Measurements from ENCODE around the gene BAZ2B. TPM values are rescaled to one million over a fixed set of nuclear protein-coding genes. Genes with fewer than 3 reads are reported as not detected.

The BAZ2B gene
- total RNA-seq, 1 donor from 2014 or later, result 67.7 TPM

GRCh38 chr2:159326569-159327255, 289.6 kb downstream of the BAZ2B start:
- DNase-seq (ENCODE audit: low read depth), result no peak

- no peak for DNase-seq (ENCODE audit: low read depth)
Observed at GRCh38 chr2:159322419-159322818, 293.9 kb downstream of the BAZ2B start.

GRCh38 chr2:159317392-159318088, 298.8 kb downstream of the BAZ2B start:
- no peak for DNase-seq (ENCODE audit: low read depth)

GRCh38 chr2:159307942-159308341, 308.4 kb downstream of the BAZ2B start:
- DNase-seq (ENCODE audit: low read depth), result no peak

- no peak for DNase-seq (ENCODE audit: low read depth)
Observed at GRCh38 chr2:159300586-159300985, 315.8 kb downstream of the BAZ2B start.

GRCh38 chr2:159298967-159299366, 317.4 kb downstream of the BAZ2B start:
- no peak for DNase-seq (ENCODE audit: low read depth)

- no peak for DNase-seq (ENCODE audit: low read depth)
Observed at GRCh38 chr2:159297042-159297707, 319.2 kb downstream of the BAZ2B start.

- no peak for DNase-seq (ENCODE audit: low read depth)
Observed at GRCh38 chr2:159292157-159292556, 324.2 kb downstream of the BAZ2B start.

- DNase-seq (ENCODE audit: low read depth), result peak; percentile 70
Observed at GRCh38 chr2:159290289-159290907, 325.9 kb downstream of the BAZ2B start.

- no peak for DNase-seq (ENCODE audit: low read depth)
Observed at GRCh38 chr2:159287733-159288132, 328.6 kb downstream of the BAZ2B start.

- DNase-seq (ENCODE audit: low read depth), result peak; percentile 98
Observed at GRCh38 chr2:159286709-159287441, 329.5 kb downstream of the BAZ2B start.

- DNase-seq (ENCODE audit: low read depth), result peak; percentile 58
Observed at GRCh38 chr2:159285929-159286708, 330.2 kb downstream of the BAZ2B start, which contains the start of gene WDSUB1. WDSUB1 (minus strand) TSS chr2:159286703; CDS start chr2:159283069, 3,634 bp downstream.

GRCh38 chr2:159285433-159285832, 330.9 kb downstream of the BAZ2B start:
- DNase-seq (ENCODE audit: low read depth), result no peak

GRCh38 chr2:159283529-159283928, 332.8 kb downstream of the BAZ2B start:
- DNase-seq (ENCODE audit: low read depth), result no peak

GRCh38 chr2:159281002-159281401, 335.3 kb downstream of the BAZ2B start:
- DNase-seq (ENCODE audit: low read depth), result no peak

- no peak for DNase-seq (ENCODE audit: low read depth)
Observed at GRCh38 chr2:159279700-159280099, 336.6 kb downstream of the BAZ2B start.

GRCh38 chr2:159275111-159275510, 341.2 kb downstream of the BAZ2B start:
- DNase-seq (ENCODE audit: low read depth), result no peak

- DNase-seq (ENCODE audit: low read depth), result no peak
Observed at GRCh38 chr2:159272156-159272555, 344.2 kb downstream of the BAZ2B start.

GRCh38 chr2:159270744-159271379, 345.5 kb downstream of the BAZ2B start:
- no peak for DNase-seq (ENCODE audit: low read depth)
